SK-N-SH (cell line): ENCODE results near the gene EBP.

Source experiments
- RAD21 ChIP-seq: IDR thresholded peaks from 2 replicates; pipeline ENCODE4 v1.6.1; 2012; ENCODE audit warnings: mild to moderate bottlenecking, low read length
- TCF12 ChIP-seq: IDR thresholded peaks from 2 replicates; pipeline ENCODE4 v1.4.0; 2012
- TF ChIP-seq, protein P1 (sequence below): fragments of 200-600 bp; sonication (generic); IDR thresholded peaks from 2 replicates; pipeline ENCODE4 v1.6.1; 2017; ENCODE audit warnings: antibody characterized with exemption, mild to moderate bottlenecking, moderate library complexity
- TF ChIP-seq, protein P2 (sequence below): IDR thresholded peaks from 2 replicates; pipeline ENCODE4 v1.4.0; 2012; ENCODE audit warnings: low read depth

GRCh38 chrX:48488034-48488433 is 33.6 kb upstream of the EBP start:
- TF ChIP-seq TCF12 (no peak), RAD21 (no peak)
- TF ChIP-seq, protein P1, sequence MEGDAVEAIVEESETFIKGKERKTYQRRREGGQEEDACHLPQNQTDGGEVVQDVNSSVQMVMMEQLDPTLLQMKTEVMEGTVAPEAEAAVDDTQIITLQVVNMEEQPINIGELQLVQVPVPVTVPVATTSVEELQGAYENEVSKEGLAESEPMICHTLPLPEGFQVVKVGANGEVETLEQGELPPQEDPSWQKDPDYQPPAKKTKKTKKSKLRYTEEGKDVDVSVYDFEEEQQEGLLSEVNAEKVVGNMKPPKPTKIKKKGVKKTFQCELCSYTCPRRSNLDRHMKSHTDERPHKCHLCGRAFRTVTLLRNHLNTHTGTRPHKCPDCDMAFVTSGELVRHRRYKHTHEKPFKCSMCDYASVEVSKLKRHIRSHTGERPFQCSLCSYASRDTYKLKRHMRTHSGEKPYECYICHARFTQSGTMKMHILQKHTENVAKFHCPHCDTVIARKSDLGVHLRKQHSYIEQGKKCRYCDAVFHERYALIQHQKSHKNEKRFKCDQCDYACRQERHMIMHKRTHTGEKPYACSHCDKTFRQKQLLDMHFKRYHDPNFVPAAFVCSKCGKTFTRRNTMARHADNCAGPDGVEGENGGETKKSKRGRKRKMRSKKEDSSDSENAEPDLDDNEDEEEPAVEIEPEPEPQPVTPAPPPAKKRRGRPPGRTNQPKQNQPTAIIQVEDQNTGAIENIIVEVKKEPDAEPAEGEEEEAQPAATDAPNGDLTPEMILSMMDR: no peak
- TF ChIP-seq, protein P2, sequence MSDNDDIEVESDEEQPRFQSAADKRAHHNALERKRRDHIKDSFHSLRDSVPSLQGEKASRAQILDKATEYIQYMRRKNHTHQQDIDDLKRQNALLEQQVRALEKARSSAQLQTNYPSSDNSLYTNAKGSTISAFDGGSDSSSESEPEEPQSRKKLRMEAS: no peak
